Liver (tissue), 9 donors: ENCODE data around the gene ARIH2. TPM values are rescaled to one million over a fixed set of nuclear protein-coding genes. Genes with fewer than 3 reads are reported as not detected.

Experiments used
- DNase-seq: peaks from one replicate; pipeline ENCODE4 v3.0.0-alpha.2; 2017; ENCODE audit warnings: low spot score
- H3K27ac ChIP-seq, 2 donors: one replicate each; pipeline ENCODE4 v1.7.0; 2013; ENCODE audit warnings: inconsistent platforms in 2 of 2, low read length in 2 of 2, control low read depth in 1 of 2, low read depth in 1 of 2, mild to moderate bottlenecking in 1 of 2
- H3K27me3 ChIP-seq, 4 donors: one replicate each; pipeline versions ENCODE4 v1.6.1 to v1.7.0; 2013; ENCODE audit warnings: low read length in 3 of 4, inconsistent platforms in 1 of 4, mild to moderate bottlenecking in 1 of 4, moderate library complexity in 1 of 4; ENCODE audit not compliant: control insufficient read depth in 4 of 4, insufficient read depth in 4 of 4
- H3K36me3 ChIP-seq, 4 donors: one replicate each; pipeline versions ENCODE4 v1.6.1 to v1.7.0; 2013; ENCODE audit warnings: low read length in 3 of 4, mild to moderate bottlenecking in 3 of 4, low read depth in 1 of 4, moderate library complexity in 1 of 4; ENCODE audit not compliant: control insufficient read depth in 4 of 4, insufficient read depth in 3 of 4
- H3K4me1 ChIP-seq, 4 donors: one replicate each; pipeline versions ENCODE4 v1.6.1 to v1.7.0; 2013; ENCODE audit warnings: low read length in 3 of 4, mild to moderate bottlenecking in 3 of 4, moderate library complexity in 1 of 4; ENCODE audit not compliant: control insufficient read depth in 4 of 4, insufficient read depth in 4 of 4
- H3K4me3 ChIP-seq, 3 donors: one replicate each; pipeline versions ENCODE4 v1.6.1 to v1.7.0; 2013; ENCODE audit warnings: low read length in 3 of 3, control low read depth in 1 of 3, low read depth in 1 of 3, mild to moderate bottlenecking in 1 of 3
- H3K9ac ChIP-seq, 2 donors: one replicate each; pipeline ENCODE4 v1.7.0; 2013; ENCODE audit warnings: low read length in 2 of 2, mild to moderate bottlenecking in 2 of 2, moderate library complexity in 2 of 2, control low read depth in 1 of 2, low read depth in 1 of 2
- H3K9me3 ChIP-seq, 4 donors: one replicate each; pipeline versions ENCODE4 v1.6.1 to v1.7.0; 2013; ENCODE audit warnings: low read length in 3 of 4; ENCODE audit not compliant: control insufficient read depth in 4 of 4
- ATF3 ChIP-seq: IDR thresholded peaks from 2 replicates; pipeline ENCODE4 v1.6.1; 2016; ENCODE audit warnings: antibody characterized with exemption
- CTCF ChIP-seq: fragments of 150-350 bp; IDR thresholded peaks from 2 replicates; pipeline ENCODE4 v1.5.1; 2017; ENCODE audit warnings: improper control_type of control experiment, low read depth, low read length; ENCODE audit not compliant: missing input control
- EGR1 ChIP-seq, 2 donors: IDR thresholded peaks; 2 replicates each; pipeline ENCODE4 v1.6.1; 2016 to 2018; ENCODE audit warnings: antibody characterized with exemption in 2 of 2, low read depth in 2 of 2
- FOXA1 ChIP-seq: IDR thresholded peaks from 2 replicates; pipeline ENCODE4 v1.6.1; 2016; ENCODE audit warnings: antibody characterized with exemption
- FOXA2 ChIP-seq: IDR thresholded peaks from 2 replicates; pipeline ENCODE4 v1.6.1; 2016; ENCODE audit warnings: antibody characterized with exemption
- GABPA ChIP-seq, 2 donors: IDR thresholded peaks in 1 of 2; conservative IDR thresholded peaks in 1 of 2; 2 replicates each; pipeline ENCODE4 v1.6.1; 2016; ENCODE audit warnings: antibody characterized with exemption in 2 of 2, mild to moderate bottlenecking in 1 of 2, moderate library complexity in 1 of 2
- HNF4A ChIP-seq, 2 donors: conservative IDR thresholded peaks; 2 replicates each; pipeline ENCODE4 v1.6.1; 2016; ENCODE audit warnings: antibody characterized with exemption in 2 of 2, mild to moderate bottlenecking in 2 of 2
- HNF4G ChIP-seq: IDR thresholded peaks from 2 replicates; pipeline ENCODE4 v1.6.1; 2016; ENCODE audit warnings: antibody characterized with exemption
- JUND ChIP-seq, 2 donors: IDR thresholded peaks; 2 replicates each; pipeline ENCODE4 v1.6.1; 2016; ENCODE audit warnings: antibody characterized with exemption in 2 of 2
- MAX ChIP-seq: IDR thresholded peaks from 2 replicates; pipeline ENCODE4 v1.6.1; 2016; ENCODE audit warnings: antibody characterized with exemption
- NR2F2 ChIP-seq: IDR thresholded peaks from 2 replicates; pipeline ENCODE4 v1.6.1; 2016; ENCODE audit warnings: antibody characterized with exemption
- RAD21 ChIP-seq, 2 donors: IDR thresholded peaks; 2 replicates each; pipeline ENCODE4 v1.6.1; 2016; ENCODE audit warnings: antibody characterized with exemption in 2 of 2, mild to moderate bottlenecking in 2 of 2
- REST ChIP-seq: IDR thresholded peaks from 2 replicates; pipeline ENCODE4 v1.6.1; 2016; ENCODE audit warnings: antibody characterized with exemption, mild to moderate bottlenecking
- RXRA ChIP-seq, 2 donors: IDR thresholded peaks; 2 replicates each; pipeline ENCODE4 v1.6.1; 2017 to 2018; ENCODE audit warnings: antibody characterized with exemption in 2 of 2, mild to moderate bottlenecking in 1 of 2
- SP1 ChIP-seq: IDR thresholded peaks from 2 replicates; pipeline ENCODE4 v1.6.1; 2018; ENCODE audit warnings: antibody characterized with exemption, mild to moderate bottlenecking
- TAF1 ChIP-seq: conservative IDR thresholded peaks from 2 replicates; pipeline ENCODE4 v1.6.1; 2016; ENCODE audit warnings: antibody characterized with exemption, mild to moderate bottlenecking
- YY1 ChIP-seq: IDR thresholded peaks from 2 replicates; pipeline ENCODE4 v1.6.1; 2016; ENCODE audit warnings: antibody characterized with exemption, mild to moderate bottlenecking
- ZBTB33 ChIP-seq: IDR thresholded peaks from 2 replicates; pipeline ENCODE4 v1.6.1; 2016; ENCODE audit warnings: antibody characterized with exemption
- WGBS: extraction: QIAGEN DNeasy Blood & Tissue Kit; methylation state at CpG from one replicate; pipeline ENCODE4 v1.1.7; 2013; 5-methylcytosine and 5-hydroxymethylcytosine counted together
- polyA plus RNA-seq, 2 donors: library from polyadenylated mRNA; stranded (reverse) in 1 of 2; unstranded in 1 of 2; fragments of 200-250 nt in 1 of 2; fragments of >200 nt in 1 of 2; fragmentation: Nextera tagmentation in 1 of 2; extraction: Ambion mirVana in 1 of 2; gene quantifications; one replicate each; pipeline versions ENCODE4 v1.2.1 to v1.2.3, GENCODE V29; 2013 to 2015
- total RNA-seq, 2 donors: library from RNA; depleted of rRNA; stranded (reverse); fragments of >200 nt; gene quantifications; one replicate each; pipeline ENCODE4 v1.2.3, GENCODE V29; 2014
- donor health status: healthy.
- donor health status: healthy.
- donor health status: healthy.
- donor health status: healthy.
- donor health status: healthy.

ARIH2 gene
- total and polyA plus RNA-seq, 4 donors, result 24.8 to 63.5 (median 31.0) TPM

- no peak for DNase-seq
- H3K4me1 ChIP-seq, result peaks cover 3 to 28% (median 14%) of the 10 kb centered on the region in 4 donors
- TF ChIP-seq JUND (IDR thresholded peaks at IDR 0.05), result no peak
- TF ChIP-seq EGR1 (IDR thresholded peaks at IDR 0.05; ENCODE audit: low read depth in 2 of 2), result no peak
- TF ChIP-seq ZBTB33, result no peak
- no peak for TF ChIP-seq HNF4A (conservative IDR thresholded peaks at IDR 0.05)
- no peak for TF ChIP-seq TAF1
- TF ChIP-seq HNF4G, result no peak
- TF ChIP-seq FOXA1, result no peak
- TF ChIP-seq REST, result no peak
- no peak for TF ChIP-seq ATF3
- no peak for TF ChIP-seq MAX
- TF ChIP-seq GABPA (IDR thresholded peaks at IDR 0.05 in 1 of 2, conservative IDR thresholded peaks at IDR 0.05 in 1 of 2), result no peak
- TF ChIP-seq RXRA (IDR thresholded peaks at IDR 0.05), result no peak
- TF ChIP-seq FOXA2, result no peak
- TF ChIP-seq NR2F2, result no peak
- no peak for TF ChIP-seq RAD21 (IDR thresholded peaks at IDR 0.05)
- TF ChIP-seq CTCF, result no peak
- TF ChIP-seq SP1, result no peak
- TF ChIP-seq YY1, result no peak
- H3K36me3 ChIP-seq, result peaks cover 6 to 21% (median 10%) of the 10 kb centered on the region in 4 donors
- 96% methylated on average over 6 of the region's 6 CpGs for WGBS
- no peak overlapping the region for H3K27ac ChIP-seq
- H3K4me3 ChIP-seq, result no peak overlapping the region
- no peaks in the 10 kb centered on the region for H3K27me3 ChIP-seq
- no peaks in the 10 kb centered on the region for H3K9me3 ChIP-seq
- H3K9ac ChIP-seq, result no peak overlapping the region
These were observed 24.1 kb upstream of the ARIH2 start for GRCh38 chr3:48894516-48894915.
